Fibroblast of skin of left biceps (primary cell): Measurements from ENCODE around the gene GSTM1.
"Not testable (repeated sequence)": the region's sequence is repeated elsewhere in the genome, so short reads cannot be mapped to it uniquely, and the experiment has no call there.

Source experiments
- DNase-seq, 2 experiments: peaks; one replicate each; pipeline ENCODE4 v3.0.0-alpha.2; 2013; ENCODE audit warnings: low read depth in 2 of 2

GSTM1 gene

GRCh38 chr1:109697861-109698260 lies 10.2 kb downstream of the GSTM1 start:
- not testable (repeated sequence) for DNase-seq

- DNase-seq: not testable (repeated sequence)
These were observed 15.3 kb downstream of the GSTM1 start for GRCh38 chr1:109702940-109703339.

- no peak for DNase-seq
These were observed 16.6 kb downstream of the GSTM1 start for GRCh38 chr1:109704173-109704572.

- DNase-seq: no peak
These were observed 17.8 kb downstream of the GSTM1 start for GRCh38 chr1:109705411-109705810.

GRCh38 chr1:109708949-109709348 lies 21.3 kb downstream of the GSTM1 start:
- DNase-seq: not testable (repeated sequence)

GRCh38 chr1:109709822-109710221 lies 22.2 kb downstream of the GSTM1 start:
- not testable (repeated sequence) for DNase-seq

- not testable (repeated sequence) for DNase-seq
These were observed 24.1 kb downstream of the GSTM1 start, which contains the start of gene GSTM5 for GRCh38 chr1:109711593-109712320. Gene GSTM5, plus strand, starts transcription at chr1:109712251. Its CDS starts 62 bp downstream, at chr1:109712313.

GRCh38 chr1:109712321-109712864 lies 24.8 kb downstream of the GSTM1 start:
- DNase-seq: no peak

- DNase-seq: no peak
These were observed 26.0 kb downstream of the GSTM1 start for GRCh38 chr1:109713636-109714035.

- DNase-seq: no peak
These were observed 27.2 kb downstream of the GSTM1 start for GRCh38 chr1:109714661-109715372.

- no peak for DNase-seq
These were observed 28.5 kb downstream of the GSTM1 start for GRCh38 chr1:109716121-109716520.

GRCh38 chr1:109716570-109717090 lies 29.0 kb downstream of the GSTM1 start:
- no peak for DNase-seq

GRCh38 chr1:109717729-109718128 lies 30.1 kb downstream of the GSTM1 start:
- DNase-seq: no peak

GRCh38 chr1:109718495-109718894 lies 30.9 kb downstream of the GSTM1 start:
- no peak for DNase-seq

GRCh38 chr1:109719337-109719837 lies 31.8 kb downstream of the GSTM1 start:
- DNase-seq: no peak

- DNase-seq: no peak
These were observed 33.4 kb downstream of the GSTM1 start for GRCh38 chr1:109721042-109721441.

- no peak for DNase-seq
These were observed 34.4 kb downstream of the GSTM1 start for GRCh38 chr1:109721971-109722370.

GRCh38 chr1:109722908-109723691 lies 35.5 kb downstream of the GSTM1 start:
- DNase-seq: peak in 1 of 2 experiments; percentile 15

- no peak for DNase-seq
These were observed 37.3 kb downstream of the GSTM1 start for GRCh38 chr1:109724933-109725332.

GRCh38 chr1:109725510-109725909 lies 37.9 kb downstream of the GSTM1 start:
- DNase-seq: no peak

- no peak for DNase-seq
These were observed 38.4 kb downstream of the GSTM1 start for GRCh38 chr1:109726007-109726406.
